Activated T-helper 1 cell treated with Interleukin-2 at 50 U/mL for 16 hours (primary cell): ENCODE results near the gene GHRHR.

Experiments used
- DNase-seq: peaks from one replicate; pipeline ENCODE4 v3.0.0-alpha.2; 2020; ENCODE audit warnings: low read depth

The GHRHR gene

GRCh38 chr7:30985756-30986155, 22.0 kb downstream of the GHRHR start:
- DNase-seq, result no peak

- no peak for DNase-seq
Observed at GRCh38 chr7:30986331-30986730, 22.6 kb downstream of the GHRHR start.

- DNase-seq, result no peak
Observed at GRCh38 chr7:30986738-30987137, 23.0 kb downstream of the GHRHR start.

GRCh38 chr7:30987178-30987577, 23.4 kb downstream of the GHRHR start:
- no peak for DNase-seq

- no peak for DNase-seq
Observed at GRCh38 chr7:30987936-30988335, 24.2 kb downstream of the GHRHR start.

- DNase-seq, result no peak
Observed at GRCh38 chr7:30988351-30989005, 24.7 kb downstream of the GHRHR start.

GRCh38 chr7:30989008-30989823, 25.5 kb downstream of the GHRHR start:
- DNase-seq, result no peak

- DNase-seq, result no peak
Observed at GRCh38 chr7:30989824-30990672, 26.3 kb downstream of the GHRHR start.

- DNase-seq, result no peak
Observed at GRCh38 chr7:30990673-30991170, 27.0 kb downstream of the GHRHR start.

GRCh38 chr7:30992414-30992813, 28.7 kb downstream of the GHRHR start:
- DNase-seq, result no peak

- no peak for DNase-seq
Observed at GRCh38 chr7:30994206-30995100, 30.7 kb downstream of the GHRHR start.

- DNase-seq, result no peak
Observed at GRCh38 chr7:30995536-30995935, 31.8 kb downstream of the GHRHR start.

GRCh38 chr7:30996256-30996655, 32.5 kb downstream of the GHRHR start:
- no peak for DNase-seq

GRCh38 chr7:30996883-30997282, 33.1 kb downstream of the GHRHR start:
- no peak for DNase-seq

- no peak for DNase-seq
Observed at GRCh38 chr7:30997316-30997715, 33.6 kb downstream of the GHRHR start.

- no peak for DNase-seq
Observed at GRCh38 chr7:30998180-30998579, 34.4 kb downstream of the GHRHR start.

- DNase-seq, result no peak
Observed at GRCh38 chr7:31000161-31000693, 36.5 kb downstream of the GHRHR start.

GRCh38 chr7:31000779-31001178, 37.0 kb downstream of the GHRHR start:
- no peak for DNase-seq

GRCh38 chr7:31002256-31002655, 38.5 kb downstream of the GHRHR start:
- DNase-seq, result no peak

- no peak for DNase-seq
Observed at GRCh38 chr7:31003097-31003496, 39.3 kb downstream of the GHRHR start.

- DNase-seq, result no peak
Observed at GRCh38 chr7:31003721-31004120, 40.0 kb downstream of the GHRHR start.
